Measurements from ENCODE around the gene NARS2. TPM values are rescaled to one million over a fixed set of nuclear protein-coding genes. Genes with fewer than 3 reads are reported as not detected.

The NARS2 gene
- total and polyA plus RNA-seq, 9 of the 15 experiments (the other 6 are each of a cell fraction or from before 2014, with no cell fraction given), result 26.8 to 48.0 (median 34.2) TPM

- TF ChIP-seq RNF219 (CRISPR knock-in tag; IDR thresholded peaks at IDR 0.05) (no peak), ATF7 (IDR thresholded peaks at IDR 0.05) (0 out of 2 replicates have a peak, but pooled peaks have one; percentile 35), FOXM1 (IDR thresholded peaks at IDR 0.05; ENCODE audit: low read depth) (peak; percentile 25; the same call in 1 of the 2 replicates), FOXM1 (CRISPR knock-in tag; IDR thresholded peaks at IDR 0.05; ENCODE audit: low read depth) (no peak), MAFG (tag; conservative IDR thresholded peaks at IDR 0.05) (peak; percentile 100), ZNF586 (CRISPR knock-in tag; conservative IDR thresholded peaks at IDR 0.05) (no peak), SMARCC2 (IDR thresholded peaks at IDR 0.05; ENCODE audit: low read depth) (peak; percentile 82; the same call in 1 of the 2 replicates), POLR2AphosphoS5 (IDR thresholded peaks at IDR 0.05; ENCODE audit: control insufficient read depth, insufficient read depth, low read depth, low read length) (no peak), MYC (IDR thresholded peaks at IDR 0.05; ENCODE audit: low read depth, low read length) (no peak), MYC (CRISPR knock-in tag; IDR thresholded peaks at IDR 0.05; ENCODE audit: borderline replicate concordance, low read depth) (no peak), KHSRP (IDR thresholded peaks at IDR 0.05) (0 out of 2 replicates have a peak, but pooled peaks have one; percentile 25), FIP1L1 (IDR thresholded peaks at IDR 0.05; ENCODE audit: low read depth, low read length, poor library complexity, severe bottlenecking) (no peak)
- TF ChIP-seq, protein P1, sequence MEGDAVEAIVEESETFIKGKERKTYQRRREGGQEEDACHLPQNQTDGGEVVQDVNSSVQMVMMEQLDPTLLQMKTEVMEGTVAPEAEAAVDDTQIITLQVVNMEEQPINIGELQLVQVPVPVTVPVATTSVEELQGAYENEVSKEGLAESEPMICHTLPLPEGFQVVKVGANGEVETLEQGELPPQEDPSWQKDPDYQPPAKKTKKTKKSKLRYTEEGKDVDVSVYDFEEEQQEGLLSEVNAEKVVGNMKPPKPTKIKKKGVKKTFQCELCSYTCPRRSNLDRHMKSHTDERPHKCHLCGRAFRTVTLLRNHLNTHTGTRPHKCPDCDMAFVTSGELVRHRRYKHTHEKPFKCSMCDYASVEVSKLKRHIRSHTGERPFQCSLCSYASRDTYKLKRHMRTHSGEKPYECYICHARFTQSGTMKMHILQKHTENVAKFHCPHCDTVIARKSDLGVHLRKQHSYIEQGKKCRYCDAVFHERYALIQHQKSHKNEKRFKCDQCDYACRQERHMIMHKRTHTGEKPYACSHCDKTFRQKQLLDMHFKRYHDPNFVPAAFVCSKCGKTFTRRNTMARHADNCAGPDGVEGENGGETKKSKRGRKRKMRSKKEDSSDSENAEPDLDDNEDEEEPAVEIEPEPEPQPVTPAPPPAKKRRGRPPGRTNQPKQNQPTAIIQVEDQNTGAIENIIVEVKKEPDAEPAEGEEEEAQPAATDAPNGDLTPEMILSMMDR (IDR thresholded peaks at IDR 0.05 in 2 of 3, conservative IDR thresholded peaks at IDR 0.05 in 1 of 3; ENCODE audit: insufficient read depth in 2 of 3, low read depth in 1 of 3, low read length in 3 of 3), result no peak
- TF ChIP-seq, protein P2, sequence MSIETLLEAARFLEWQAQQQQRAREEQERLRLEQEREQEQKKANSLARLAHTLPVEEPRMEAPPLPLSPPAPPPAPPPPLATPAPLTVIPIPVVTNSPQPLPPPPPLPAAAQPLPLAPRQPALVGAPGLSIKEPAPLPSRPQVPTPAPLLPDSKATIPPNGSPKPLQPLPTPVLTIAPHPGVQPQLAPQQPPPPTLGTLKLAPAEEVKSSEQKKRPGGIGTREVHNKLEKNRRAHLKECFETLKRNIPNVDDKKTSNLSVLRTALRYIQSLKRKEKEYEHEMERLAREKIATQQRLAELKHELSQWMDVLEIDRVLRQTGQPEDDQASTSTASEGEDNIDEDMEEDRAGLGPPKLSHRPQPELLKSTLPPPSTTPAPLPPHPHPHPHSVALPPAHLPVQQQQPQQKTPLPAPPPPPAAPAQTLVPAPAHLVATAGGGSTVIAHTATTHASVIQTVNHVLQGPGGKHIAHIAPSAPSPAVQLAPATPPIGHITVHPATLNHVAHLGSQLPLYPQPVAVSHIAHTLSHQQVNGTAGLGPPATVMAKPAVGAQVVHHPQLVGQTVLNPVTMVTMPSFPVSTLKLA (conservative IDR thresholded peaks at IDR 0.05), result no peak
- TF ChIP-seq, protein P3, sequence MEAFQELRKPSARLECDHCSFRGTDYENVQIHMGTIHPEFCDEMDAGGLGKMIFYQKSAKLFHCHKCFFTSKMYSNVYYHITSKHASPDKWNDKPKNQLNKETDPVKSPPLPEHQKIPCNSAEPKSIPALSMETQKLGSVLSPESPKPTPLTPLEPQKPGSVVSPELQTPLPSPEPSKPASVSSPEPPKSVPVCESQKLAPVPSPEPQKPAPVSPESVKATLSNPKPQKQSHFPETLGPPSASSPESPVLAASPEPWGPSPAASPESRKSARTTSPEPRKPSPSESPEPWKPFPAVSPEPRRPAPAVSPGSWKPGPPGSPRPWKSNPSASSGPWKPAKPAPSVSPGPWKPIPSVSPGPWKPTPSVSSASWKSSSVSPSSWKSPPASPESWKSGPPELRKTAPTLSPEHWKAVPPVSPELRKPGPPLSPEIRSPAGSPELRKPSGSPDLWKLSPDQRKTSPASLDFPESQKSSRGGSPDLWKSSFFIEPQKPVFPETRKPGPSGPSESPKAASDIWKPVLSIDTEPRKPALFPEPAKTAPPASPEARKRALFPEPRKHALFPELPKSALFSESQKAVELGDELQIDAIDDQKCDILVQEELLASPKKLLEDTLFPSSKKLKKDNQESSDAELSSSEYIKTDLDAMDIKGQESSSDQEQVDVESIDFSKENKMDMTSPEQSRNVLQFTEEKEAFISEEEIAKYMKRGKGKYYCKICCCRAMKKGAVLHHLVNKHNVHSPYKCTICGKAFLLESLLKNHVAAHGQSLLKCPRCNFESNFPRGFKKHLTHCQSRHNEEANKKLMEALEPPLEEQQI (IDR thresholded peaks at IDR 0.05), result peak; percentile 61; the same call in 1 of the 2 replicates
- TF ChIP-seq, protein P4, sequence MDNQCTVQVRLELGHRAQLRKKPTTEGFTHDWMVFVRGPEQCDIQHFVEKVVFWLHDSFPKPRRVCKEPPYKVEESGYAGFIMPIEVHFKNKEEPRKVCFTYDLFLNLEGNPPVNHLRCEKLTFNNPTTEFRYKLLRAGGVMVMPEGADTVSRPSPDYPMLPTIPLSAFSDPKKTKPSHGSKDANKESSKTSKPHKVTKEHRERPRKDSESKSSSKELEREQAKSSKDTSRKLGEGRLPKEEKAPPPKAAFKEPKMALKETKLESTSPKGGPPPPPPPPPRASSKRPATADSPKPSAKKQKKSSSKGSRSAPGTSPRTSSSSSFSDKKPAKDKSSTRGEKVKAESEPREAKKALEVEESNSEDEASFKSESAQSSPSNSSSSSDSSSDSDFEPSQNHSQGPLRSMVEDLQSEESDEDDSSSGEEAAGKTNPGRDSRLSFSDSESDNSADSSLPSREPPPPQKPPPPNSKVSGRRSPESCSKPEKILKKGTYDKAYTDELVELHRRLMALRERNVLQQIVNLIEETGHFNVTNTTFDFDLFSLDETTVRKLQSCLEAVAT (IDR thresholded peaks at IDR 0.05), result 0 out of 4 replicates have a peak, but pooled peaks of 1 of the 2 experiments have one; percentile 28
These were observed 150.1 kb downstream of the NARS2 start (continued) for GRCh38 chr11:78424334-78425270.

Data from K562 (cell line).